ENCODE results near the gene ACTR2.

Gene ACTR2

GRCh38 chr2:65264821-65265670 is 37.4 kb downstream of the ACTR2 start:
- TF ChIP-seq CTCF (conservative IDR thresholded peaks at IDR 0.05; ENCODE audit: control insufficient read depth, insufficient read depth, low read depth, low read length) = peak; percentile 66
- DNase-seq (ENCODE audit: low read depth) = peak; percentile 90

DNA sequence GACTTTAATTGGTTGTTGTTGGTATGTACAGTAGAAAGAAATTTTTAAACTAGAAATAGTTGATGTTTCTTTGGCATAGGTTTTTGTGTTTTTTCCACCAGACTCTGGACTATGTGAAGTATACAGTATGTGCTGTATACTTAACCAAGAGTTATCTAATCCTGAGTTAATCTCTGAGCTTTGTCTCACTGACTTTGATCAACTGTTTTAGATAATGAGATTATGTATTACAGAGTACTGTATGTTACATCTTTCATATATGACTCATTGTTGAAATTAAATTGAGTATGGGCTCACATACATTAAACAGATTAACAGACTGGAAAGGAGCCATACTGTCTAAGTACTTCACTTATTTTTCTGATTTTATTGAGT is 38.0 kb downstream of the ACTR2 start:
- no peak for TF ChIP-seq CTCF (conservative IDR thresholded peaks at IDR 0.05; ENCODE audit: control insufficient read depth, insufficient read depth, low read depth, low read length)
- DNase-seq (ENCODE audit: low read depth) = no peak
- no peak overlapping the region for H3K4me3 ChIP-seq (ENCODE audit: control insufficient read depth, low read depth, low read length)

More at GRCh38 chr2:65264821-65265670, 37.4 kb downstream of the ACTR2 start:
- H3K4me3 ChIP-seq (ENCODE audit: control insufficient read depth, low read depth, low read length) = no peak overlapping the region

- no peak overlapping the region for H3K4me3 ChIP-seq (ENCODE audit: control insufficient read depth, low read depth, low read length)
- TF ChIP-seq CTCF (conservative IDR thresholded peaks at IDR 0.05; ENCODE audit: control insufficient read depth, insufficient read depth, low read depth, low read length) = no peak
- DNase-seq (ENCODE audit: low read depth) = no peak
Observed at GRCh38 chr2:65267008-65267407, 39.4 kb downstream of the ACTR2 start.

DNA sequence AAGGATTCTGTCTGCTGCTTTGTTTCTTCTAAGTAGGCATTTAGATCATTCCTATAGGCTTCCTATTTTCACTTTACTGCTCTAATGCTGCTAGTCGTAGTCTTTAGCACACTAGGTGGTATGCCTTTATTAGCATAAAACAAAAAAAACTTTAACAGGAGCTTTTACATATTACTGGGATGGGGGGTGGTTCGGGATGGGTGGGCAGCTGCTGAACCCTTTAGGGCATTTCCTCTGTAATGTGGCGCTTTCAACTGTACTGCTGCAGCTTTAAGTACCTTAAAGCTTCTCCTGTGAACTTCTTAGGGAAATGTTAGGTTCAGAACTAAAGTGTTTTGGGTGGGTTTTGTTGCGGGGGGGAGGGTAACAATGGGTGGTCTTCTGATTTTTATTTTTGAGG is 41.3 kb downstream of the ACTR2 start:
- no peak overlapping the region for H3K4me3 ChIP-seq (ENCODE audit: control insufficient read depth, low read depth, low read length)
- no peak for DNase-seq (ENCODE audit: low read depth)
- no peak for TF ChIP-seq CTCF (conservative IDR thresholded peaks at IDR 0.05; ENCODE audit: control insufficient read depth, insufficient read depth, low read depth, low read length)

- no peak for TF ChIP-seq CTCF (conservative IDR thresholded peaks at IDR 0.05; ENCODE audit: control insufficient read depth, insufficient read depth, low read depth, low read length)
- DNase-seq (ENCODE audit: low read depth) = no peak
- no peak overlapping the region for H3K4me3 ChIP-seq (ENCODE audit: control insufficient read depth, low read depth, low read length)
Observed at GRCh38 chr2:65273344-65273743, 45.7 kb downstream of the ACTR2 start.

DNA sequence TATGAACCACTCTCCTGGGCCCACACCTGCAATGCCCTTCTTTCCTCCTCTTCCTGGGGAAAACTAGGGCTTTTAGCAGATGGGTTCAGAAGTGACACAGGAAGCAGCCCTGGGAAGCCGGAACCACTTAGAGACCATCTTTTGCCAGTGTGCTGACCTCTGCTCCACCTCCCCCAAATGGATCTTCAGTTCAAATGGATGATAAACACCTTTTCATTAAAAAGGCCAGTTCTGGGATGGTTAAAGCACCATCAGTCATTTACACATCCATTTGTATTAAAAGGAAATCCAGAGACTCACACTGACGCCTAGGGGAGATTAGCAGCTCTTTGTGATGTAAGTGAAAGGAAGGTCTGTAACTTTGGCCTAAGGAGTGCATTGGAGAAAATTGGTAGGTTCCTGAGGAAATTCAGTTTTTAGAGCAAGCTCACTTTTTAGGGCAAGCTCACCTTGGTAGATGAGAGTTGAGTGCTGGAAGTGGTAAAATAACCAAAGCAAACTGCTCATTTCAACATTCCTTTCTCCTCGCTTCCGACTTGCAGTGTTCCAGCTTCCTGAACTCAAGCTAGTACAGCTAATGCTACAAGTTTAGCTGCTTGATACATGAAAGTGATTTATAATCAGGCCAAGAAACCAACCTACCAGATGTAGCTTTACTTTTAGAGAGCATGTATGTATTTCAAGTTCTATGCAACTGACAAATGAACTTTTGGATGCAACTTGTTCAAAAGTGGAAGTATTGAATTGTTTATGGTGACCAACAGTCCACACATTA is 47.7 kb downstream of the ACTR2 start:
- H3K4me3 ChIP-seq (ENCODE audit: control insufficient read depth, low read depth, low read length) = no peak overlapping the region
- no peak for TF ChIP-seq CTCF (conservative IDR thresholded peaks at IDR 0.05; ENCODE audit: control insufficient read depth, insufficient read depth, low read depth, low read length)
- DNase-seq (ENCODE audit: low read depth) = no peak
